Left renal pelvis (tissue), 4 donors: ENCODE results near the gene HMG20B. TPM values are rescaled to one million over a fixed set of nuclear protein-coding genes. Genes with fewer than 3 reads are reported as not detected.
"Not testable (repeated sequence)": the region's sequence is repeated elsewhere in the genome, so short reads cannot be mapped to it uniquely, and the experiment has no call there.

Source experiments
- DNase-seq, 4 donors: peaks; one replicate each; pipeline ENCODE4 v3.0.0-alpha.2; 2013; ENCODE audit warnings: low read depth in 4 of 4, low spot score in 3 of 4
- polyA plus RNA-seq, 4 donors: library from polyadenylated mRNA; unstranded; fragments of 120-200 nt; gene quantifications; one replicate each; pipeline ENCODE4 v1.2.1, GENCODE V29; 2013; ENCODE audit not compliant: insufficient read length in 4 of 4

The HMG20B gene
- polyA plus RNA-seq, result 10 to 100 TPM; 57.9 to 96.7 (median 69.9) TPM

GRCh38 chr19:3572855-3573161 is at the start of gene HMG20B:
HMG20B (plus strand) TSS chr19:3572944; CDS start chr19:3573310, 366 bp downstream.
- DNase-seq, result no peak

DNA sequence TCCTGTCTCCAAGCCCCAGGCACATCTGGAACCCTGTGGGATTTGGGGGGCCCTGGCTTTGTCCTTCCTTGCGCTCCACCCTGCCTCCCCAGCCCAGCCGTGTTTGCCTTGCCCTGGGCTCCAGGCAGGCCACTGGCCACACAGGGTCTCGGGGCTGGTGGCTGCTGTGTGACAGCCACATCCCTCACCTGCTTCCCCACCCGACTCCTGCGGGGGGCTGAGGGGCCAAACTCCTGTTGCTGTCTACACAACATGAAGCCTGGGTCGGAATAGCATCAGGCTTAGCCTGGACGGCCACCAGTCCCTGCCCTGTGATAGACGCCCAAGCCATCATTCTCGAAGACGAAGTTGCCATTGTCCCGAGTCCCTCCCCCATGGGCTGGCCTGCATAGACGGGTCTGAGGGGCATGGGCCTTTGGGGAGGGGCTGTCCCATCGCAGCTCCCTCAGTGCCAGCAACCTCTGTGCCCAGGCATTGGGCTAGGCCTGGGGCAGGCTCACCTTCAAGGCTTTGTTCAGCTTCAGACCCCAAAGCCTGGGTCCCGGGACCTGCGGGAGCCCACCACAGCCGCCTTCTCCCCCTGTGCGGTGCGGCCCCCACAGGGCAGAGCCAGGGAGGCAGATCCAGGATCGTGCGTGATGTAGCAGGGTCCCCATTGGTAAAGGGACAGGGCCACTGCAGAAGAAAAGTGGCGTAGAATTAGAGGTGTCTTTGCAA is 49.2 kb upstream of the HMG20B start:
- no peak for DNase-seq

DNA sequence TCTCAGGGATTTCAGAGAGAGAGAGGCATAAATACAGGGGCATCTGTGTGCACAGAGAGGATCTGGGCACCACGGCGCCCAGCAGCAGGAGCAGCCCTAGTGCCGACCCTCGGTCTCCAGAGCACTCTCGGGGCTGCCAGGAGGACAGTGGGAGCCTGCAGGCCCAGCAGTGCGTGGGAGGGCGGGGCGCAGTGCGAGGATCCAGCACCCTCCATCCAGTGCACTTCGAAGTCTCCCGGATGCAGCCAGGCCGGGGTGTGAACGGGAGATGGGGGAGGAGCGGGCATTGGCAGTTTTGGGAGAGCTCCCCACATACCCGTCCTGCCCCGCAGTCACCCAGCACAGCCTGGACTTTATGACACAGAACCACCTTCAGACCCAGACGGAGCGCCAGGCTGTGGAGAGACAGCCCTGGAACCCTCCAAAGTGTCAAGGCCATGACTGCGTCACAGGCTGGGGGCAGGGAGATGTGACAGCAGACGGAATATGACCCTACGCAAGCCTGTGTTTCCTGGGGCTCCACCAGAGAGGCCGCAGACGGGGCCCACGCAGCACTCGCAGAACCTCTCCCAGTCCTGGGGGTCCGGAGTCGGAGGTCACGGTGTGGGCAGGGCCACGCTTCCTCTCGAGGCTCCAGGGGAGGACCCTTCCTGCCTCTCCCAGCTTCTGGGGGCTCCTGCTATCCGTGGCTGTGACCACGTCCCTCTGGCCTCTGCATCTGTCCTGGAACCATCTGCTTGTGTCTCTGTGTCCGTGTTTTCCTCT is 48.5 kb upstream of the HMG20B start:
- DNase-seq, result no peak

GRCh38 chr19:3524904-3525451 is 47.8 kb upstream of the HMG20B start:
- DNase-seq, result no peak

- no peak for DNase-seq
Observed at GRCh38 chr19:3526507-3527237, 46.1 kb upstream of the HMG20B start.

GRCh38 chr19:3527238-3527910 is 45.4 kb upstream of the HMG20B start:
- no peak for DNase-seq

DNA sequence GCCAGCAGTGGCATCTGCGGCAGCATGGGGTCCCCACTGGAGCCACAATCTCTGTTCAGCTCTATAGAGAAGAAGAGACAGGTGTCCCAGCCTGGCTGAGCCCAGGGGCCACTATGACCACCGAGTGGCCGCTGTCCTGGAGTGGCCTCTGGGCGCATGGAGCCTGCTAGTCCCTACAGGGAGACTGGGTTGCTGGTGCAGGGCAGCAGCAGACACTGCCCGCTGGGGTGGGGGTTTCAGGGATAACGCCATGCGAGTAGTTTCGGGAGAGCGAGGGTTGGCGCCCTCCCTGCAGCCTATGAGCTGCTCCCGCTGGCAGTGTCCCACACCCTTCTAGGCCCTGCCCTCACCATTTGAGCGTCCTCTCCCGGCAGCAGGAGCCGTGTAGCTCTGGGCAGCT is 44.7 kb upstream of the HMG20B start:
- DNase-seq, result no peak

GRCh38 chr19:3528539-3529211 is 44.1 kb upstream of the HMG20B start:
- no peak for DNase-seq

- DNase-seq, result not testable (repeated sequence)
Observed at GRCh38 chr19:3529299-3529698, 43.4 kb upstream of the HMG20B start.

DNA sequence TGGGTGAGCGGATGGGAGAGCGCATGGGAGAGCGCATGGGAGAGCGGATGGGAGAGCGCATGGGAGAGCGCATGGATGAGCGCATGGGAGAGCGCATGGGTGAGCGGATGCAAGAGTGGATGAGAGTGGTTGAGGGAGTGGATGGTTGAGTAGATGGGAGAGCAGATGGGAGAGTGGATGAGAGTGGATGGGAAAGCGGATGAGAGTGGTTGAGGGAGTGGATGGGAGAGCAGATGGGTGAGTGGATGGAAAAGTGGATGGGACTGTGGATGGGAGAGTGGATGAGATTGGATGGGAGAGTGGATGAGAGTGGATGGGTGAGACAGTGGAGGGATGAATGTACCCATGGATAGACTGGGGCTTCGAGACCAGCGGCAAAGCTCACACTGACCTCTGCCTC is 42.4 kb upstream of the HMG20B start:
- no peak for DNase-seq

- DNase-seq, result no peak
Observed at GRCh38 chr19:3531716-3532115, 41.0 kb upstream of the HMG20B start.

- DNase-seq, result no peak
Observed at GRCh38 chr19:3532154-3532786, 40.5 kb upstream of the HMG20B start.

DNA sequence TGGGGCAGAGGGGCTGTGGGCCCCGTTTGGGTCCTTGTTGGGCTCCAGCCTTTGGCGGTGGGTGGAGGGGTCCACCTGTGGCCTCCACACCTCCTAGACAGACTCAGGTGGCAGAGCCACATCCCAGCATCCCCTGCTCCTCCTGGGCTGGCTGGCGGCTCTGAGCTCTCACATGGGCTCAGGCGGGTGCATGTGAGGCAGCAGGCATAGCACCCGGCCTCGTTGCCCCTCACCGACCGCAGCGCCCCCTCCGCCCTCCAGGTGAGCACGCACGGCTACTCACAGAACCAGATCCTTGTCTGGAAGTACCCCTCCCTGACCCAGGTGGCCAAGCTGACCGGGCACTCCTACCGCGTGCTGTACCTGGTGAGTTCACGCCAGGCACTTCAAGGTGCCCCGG is 39.7 kb upstream of the HMG20B start:
- no peak for DNase-seq

DNA sequence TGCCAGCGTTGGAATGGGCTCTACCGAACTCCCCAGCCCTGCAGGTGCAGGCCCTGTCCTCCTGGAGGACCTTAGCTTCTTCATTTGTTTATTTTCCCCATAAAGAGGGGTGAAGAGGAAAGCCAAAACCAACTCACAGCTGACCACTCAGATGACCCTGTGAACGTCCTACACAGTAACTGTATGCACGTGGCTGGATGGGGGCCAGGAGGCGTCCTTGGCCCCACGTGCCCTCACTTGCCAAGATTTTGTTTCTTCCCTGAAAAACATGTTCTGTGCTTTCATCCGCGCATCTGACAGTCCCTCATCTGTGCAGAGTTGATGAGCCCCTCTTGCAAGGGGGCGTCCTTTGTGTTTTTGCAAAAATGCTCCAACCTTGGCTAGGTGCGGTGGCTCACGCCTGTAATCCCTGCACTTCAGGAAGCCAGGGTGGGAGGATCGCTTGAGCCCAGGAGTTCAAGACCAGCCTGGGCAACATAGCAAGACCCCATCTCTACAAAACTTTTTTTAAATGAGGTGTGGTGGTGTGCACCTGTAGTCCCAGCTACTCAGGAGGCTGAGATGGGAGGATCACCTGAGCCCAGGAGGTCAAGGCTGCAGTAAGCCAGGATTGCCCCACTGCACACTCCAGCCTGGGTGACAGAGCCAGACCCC is 39.1 kb upstream of the HMG20B start:
- DNase-seq, result no peak

DNA sequence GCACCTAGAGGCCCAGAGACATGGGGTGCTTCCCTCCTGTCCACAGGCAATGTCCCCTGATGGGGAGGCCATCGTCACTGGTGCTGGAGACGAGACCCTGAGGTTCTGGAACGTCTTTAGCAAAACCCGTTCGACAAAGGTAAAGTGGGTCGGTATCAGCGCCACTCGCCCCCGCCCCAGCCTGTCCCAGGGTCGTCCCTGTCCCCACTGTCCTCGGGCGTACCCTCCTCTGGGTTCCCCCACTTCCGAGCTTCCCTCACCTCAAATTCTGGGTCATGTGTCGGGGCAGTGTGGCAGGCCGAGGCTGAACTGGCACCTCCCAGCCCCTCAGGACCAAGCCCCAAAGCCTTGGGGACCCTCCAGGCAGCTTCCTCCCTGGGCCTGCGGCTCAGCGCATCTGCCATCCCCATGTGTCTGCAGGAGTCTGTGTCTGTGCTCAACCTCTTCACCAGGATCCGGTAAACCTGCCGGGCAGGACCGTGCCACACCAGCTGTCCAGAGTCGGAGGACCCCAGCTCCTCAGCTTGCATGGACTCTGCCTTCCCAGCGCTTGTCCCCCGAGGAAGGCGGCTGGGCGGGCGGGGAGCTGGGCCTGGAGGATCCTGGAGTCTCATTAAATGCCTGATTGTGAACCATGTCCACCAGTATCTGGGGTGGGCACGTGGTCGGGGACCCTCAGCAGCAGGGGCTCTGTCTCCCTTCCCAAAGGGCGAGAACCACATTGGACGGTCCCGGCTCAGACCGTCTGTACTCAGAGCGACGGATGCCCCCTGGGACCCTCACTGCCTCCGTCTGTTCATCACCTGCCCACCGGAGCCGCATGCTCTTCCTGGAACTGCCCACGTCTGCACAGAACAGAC is 38.1 kb upstream of the HMG20B start:
- DNase-seq, result no peak

DNA sequence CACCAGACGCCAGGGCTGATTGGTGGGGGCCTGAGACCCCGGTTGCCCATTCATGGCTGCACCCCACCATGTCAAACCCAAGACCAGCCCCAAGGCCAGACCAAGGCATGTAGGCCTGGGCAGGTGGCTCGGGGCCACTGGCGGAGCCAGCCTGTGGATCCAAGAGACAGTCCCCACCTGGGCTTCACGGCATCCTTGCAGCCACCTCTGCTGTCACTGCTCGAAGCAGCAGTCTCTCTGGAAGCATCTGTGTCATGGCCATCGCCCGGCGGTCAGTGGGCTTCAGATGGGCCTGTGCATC is 37.6 kb upstream of the HMG20B start:
- no peak for DNase-seq

GRCh38 chr19:3535563-3535965 is 37.2 kb upstream of the HMG20B start:
- no peak for DNase-seq

DNA sequence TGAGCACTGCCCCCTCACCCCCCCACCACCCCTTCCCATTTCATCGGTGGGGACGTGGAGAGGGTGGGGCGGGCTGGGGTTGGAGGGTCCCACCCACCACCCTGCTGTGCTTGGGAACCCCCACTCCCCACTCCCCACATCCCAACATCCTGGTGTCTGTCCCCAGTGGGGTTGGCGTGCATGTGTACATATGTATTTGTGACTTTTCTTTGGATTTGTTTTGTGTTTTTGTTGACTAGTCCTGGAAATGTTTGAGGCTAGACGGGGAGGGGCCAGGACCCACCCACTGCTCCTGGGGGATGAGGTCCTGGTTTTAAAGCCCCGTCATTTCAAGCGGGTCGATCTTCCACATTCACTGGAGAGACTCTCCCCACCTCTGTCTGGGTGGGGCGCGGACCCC is 36.8 kb upstream of the HMG20B start:
- DNase-seq, result no peak
